Neural cell (in vitro differentiated cells): Measurements from ENCODE around the gene FGB.
"Not testable (repeated sequence)": the region's sequence is repeated elsewhere in the genome, so short reads cannot be mapped to it uniquely, and the experiment has no call there.

ENCODE experiments used
- CTCF ChIP-seq: fragments of 450-650 bp; IDR thresholded peaks from 2 replicates; pipeline ENCODE4 v1.5.1; 2014; ENCODE audit warnings: antibody characterized with exemption, mild to moderate bottlenecking, moderate library complexity; ENCODE audit not compliant: poor library complexity, severe bottlenecking
- EZH2 ChIP-seq: fragments of 200-600, 300-800 bp; shearing (Covaris generic), sonication (generic); IDR thresholded peaks from 2 replicates; pipeline ENCODE4 v1.6.1; 2014; ENCODE audit warnings: antibody characterized with exemption, low read length, borderline replicate concordance, mild to moderate bottlenecking; ENCODE audit not compliant: insufficient read depth, poor library complexity, severe bottlenecking
- MXI1 ChIP-seq: fragments of 450-650 bp; conservative IDR thresholded peaks from 2 replicates; pipeline ENCODE4 v1.6.1; 2014; ENCODE audit warnings: antibody characterized with exemption, mild to moderate bottlenecking; ENCODE audit not compliant: poor library complexity, severe bottlenecking
- POLR2AphosphoS5 ChIP-seq: IDR thresholded peaks from 2 replicates; pipeline ENCODE4 v1.6.1; 2012
- RAD21 ChIP-seq: fragments of 450-650 bp; conservative IDR thresholded peaks from 2 replicates; pipeline ENCODE4 v1.6.1; 2014; ENCODE audit warnings: antibody characterized with exemption, mild to moderate bottlenecking, moderate library complexity
- REST ChIP-seq: IDR thresholded peaks from 2 replicates; pipeline ENCODE4 v1.6.1; 2012; ENCODE audit warnings: borderline replicate concordance
- SMC3 ChIP-seq: fragments of 450-650 bp; conservative IDR thresholded peaks from 2 replicates; pipeline ENCODE4 v1.6.1; 2014; ENCODE audit warnings: antibody characterized with exemption, mild to moderate bottlenecking, moderate library complexity; ENCODE audit not compliant: poor library complexity
- TAF1 ChIP-seq: IDR thresholded peaks from 2 replicates; pipeline ENCODE4 v1.6.1; 2012; ENCODE audit warnings: low read depth

GRCh38 chr4:154594343-154594742 is 31.5 kb downstream of the FGB start:
- not testable (repeated sequence) for TF ChIP-seq REST, POLR2AphosphoS5, CTCF, EZH2, TAF1, SMC3, MXI1, RAD21
